ENCODE results near the gene UHRF1.

UHRF1 gene

DNA sequence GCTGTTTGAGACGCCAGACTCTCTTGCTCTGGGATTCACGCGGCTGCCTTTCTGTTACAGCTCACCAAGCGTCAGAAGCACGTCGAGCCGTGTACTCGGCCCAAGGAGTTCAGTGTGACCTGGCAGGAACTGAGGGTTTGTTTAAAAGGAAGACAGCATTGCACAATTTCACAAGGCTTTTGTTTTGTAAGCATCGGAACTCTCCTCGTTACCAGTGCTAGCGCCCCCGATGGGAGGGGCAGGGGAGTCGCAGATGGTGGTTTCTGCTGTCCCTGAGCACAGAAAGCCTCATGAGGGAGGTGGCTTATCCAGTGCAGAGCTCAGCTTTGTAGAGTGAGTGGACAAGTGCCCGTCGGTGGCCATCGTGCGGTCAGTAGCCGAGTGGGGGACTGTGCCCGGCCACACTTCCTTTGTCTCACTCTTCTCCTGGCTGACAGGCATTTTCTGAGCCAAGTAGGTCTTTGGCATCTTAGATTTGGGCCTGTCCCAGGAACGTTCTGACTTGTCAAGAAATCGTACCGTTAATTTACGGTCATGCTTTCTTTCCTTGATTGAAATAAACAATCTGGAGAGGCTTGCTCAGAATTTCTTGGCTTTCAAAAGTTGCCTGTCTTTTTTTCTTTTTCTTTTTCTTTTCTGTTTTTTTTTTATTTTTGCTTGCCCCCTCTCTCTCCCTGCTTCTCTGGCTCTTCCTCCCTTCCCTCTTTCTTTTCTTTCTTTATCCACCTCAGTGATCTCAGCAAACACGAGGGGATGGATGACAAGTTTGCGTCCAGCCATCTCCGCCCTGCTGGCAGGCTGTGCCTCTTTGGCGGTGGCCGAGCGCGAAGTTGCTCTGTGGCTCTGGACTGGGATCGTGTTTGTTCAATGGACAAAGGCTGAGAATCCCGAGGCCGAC is 67.3 kb downstream of the UHRF1 start:
- H3K4me3 ChIP-seq (ENCODE audit: control insufficient read depth, low read depth, low read length), result peak overlapping the region; percentile 9
- TF ChIP-seq, protein P1, sequence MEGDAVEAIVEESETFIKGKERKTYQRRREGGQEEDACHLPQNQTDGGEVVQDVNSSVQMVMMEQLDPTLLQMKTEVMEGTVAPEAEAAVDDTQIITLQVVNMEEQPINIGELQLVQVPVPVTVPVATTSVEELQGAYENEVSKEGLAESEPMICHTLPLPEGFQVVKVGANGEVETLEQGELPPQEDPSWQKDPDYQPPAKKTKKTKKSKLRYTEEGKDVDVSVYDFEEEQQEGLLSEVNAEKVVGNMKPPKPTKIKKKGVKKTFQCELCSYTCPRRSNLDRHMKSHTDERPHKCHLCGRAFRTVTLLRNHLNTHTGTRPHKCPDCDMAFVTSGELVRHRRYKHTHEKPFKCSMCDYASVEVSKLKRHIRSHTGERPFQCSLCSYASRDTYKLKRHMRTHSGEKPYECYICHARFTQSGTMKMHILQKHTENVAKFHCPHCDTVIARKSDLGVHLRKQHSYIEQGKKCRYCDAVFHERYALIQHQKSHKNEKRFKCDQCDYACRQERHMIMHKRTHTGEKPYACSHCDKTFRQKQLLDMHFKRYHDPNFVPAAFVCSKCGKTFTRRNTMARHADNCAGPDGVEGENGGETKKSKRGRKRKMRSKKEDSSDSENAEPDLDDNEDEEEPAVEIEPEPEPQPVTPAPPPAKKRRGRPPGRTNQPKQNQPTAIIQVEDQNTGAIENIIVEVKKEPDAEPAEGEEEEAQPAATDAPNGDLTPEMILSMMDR (conservative IDR thresholded peaks at IDR 0.05; ENCODE audit: control insufficient read depth, insufficient read depth, low read depth, low read length), result peak; percentile 62
- peak; percentile 99 for DNase-seq (ENCODE audit: low read depth)

DNA sequence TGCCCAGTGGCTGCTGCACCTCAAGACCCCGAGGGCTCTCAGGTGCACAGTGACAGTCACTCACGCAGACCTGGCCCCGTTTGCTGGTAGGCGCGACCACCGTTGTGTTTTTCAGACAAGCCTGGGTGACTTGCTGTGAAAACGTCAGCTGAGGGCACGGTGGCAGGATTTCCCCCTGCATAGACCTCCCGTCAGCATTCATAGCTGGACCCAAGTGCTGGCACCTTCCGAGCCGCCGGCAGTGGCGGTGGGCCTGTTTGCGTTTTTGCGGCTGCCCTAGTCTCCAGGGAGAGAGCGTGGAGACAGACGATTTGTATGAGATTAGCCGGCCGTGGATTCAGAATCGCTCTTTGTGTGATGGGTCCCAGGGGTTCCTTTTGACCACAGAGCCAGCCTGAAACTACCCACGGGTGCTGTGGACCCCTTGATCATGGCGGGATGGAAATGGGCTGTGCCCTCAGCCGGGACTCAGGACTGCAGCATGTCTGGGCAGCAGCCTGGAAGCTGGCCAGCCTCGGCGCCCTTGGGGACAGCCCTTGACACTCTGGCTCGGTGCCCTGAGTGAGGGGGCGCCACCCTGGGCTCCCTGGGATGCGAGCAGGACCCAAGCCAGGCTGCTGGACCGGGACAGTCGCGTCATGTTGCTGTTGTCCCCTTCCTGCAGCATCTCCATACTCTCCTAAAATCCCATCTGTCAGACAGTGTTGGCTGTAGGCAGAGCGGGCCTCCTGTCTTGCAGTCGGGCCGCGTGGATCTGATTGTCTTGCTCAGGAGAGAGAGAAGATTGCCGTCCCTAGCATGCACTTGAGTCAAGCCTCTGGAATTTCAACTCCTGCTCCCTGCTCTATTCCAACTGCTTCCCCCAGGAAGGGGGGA is 68.2 kb downstream of the UHRF1 start:
- TF ChIP-seq, protein P1 (conservative IDR thresholded peaks at IDR 0.05; ENCODE audit: control insufficient read depth, insufficient read depth, low read depth, low read length), result no peak
- peak; percentile 93 for DNase-seq (ENCODE audit: low read depth)
- peak overlapping the region; percentile 9 for H3K4me3 ChIP-seq (ENCODE audit: control insufficient read depth, low read depth, low read length)

DNA sequence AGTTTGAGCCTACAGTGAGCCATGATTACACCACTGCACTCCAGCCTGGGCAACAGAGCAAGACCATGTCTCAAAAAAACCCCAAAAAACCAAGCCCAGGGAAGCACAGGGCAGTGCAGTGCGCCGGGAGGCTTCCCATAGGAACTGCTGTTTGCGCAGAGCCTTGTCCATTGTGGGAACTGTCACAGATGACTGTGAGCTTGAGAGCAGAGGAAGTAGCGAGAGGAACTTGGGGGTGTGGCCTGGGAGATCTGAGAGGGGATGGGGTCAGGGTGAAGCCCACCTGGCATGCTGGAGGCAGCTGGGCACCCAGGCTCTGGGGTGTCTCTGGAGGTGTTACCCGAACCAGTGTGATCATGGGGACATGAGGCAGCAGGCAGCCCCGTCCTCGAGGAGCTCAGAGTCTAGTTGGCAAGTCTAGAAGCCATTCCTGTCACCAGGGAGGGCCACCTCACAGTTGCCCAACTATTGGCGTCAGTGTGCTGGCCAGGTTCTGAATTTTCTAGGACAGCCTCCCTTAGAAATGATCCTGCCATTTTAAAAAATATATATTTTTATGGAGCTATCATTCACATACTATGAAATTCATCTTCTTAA is 70.0 kb downstream of the UHRF1 start:
- TF ChIP-seq, protein P1 (conservative IDR thresholded peaks at IDR 0.05; ENCODE audit: control insufficient read depth, insufficient read depth, low read depth, low read length), result no peak
- no peak overlapping the region for H3K4me3 ChIP-seq (ENCODE audit: control insufficient read depth, low read depth, low read length)
- DNase-seq (ENCODE audit: low read depth), result no peak

DNA sequence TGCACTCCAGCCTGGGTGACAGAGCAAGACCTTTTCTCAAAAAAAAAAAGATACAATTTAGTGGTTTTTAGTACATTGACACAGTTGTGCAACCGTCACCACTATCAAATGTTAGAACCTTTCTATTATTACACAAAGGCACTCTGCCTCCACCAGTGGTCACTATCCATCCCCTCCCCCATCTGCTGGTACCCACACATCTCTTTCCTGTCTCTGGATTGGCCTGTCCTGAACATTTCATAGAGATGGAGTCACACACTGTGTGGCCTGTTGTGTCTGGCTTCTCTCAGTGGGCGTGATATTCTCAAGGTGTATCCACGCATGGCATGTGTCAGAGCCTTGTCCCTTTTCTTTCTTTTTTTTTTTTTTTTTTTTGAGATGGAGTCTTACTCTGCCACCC is 70.8 kb downstream of the UHRF1 start:
- DNase-seq (ENCODE audit: low read depth), result no peak

DNA sequence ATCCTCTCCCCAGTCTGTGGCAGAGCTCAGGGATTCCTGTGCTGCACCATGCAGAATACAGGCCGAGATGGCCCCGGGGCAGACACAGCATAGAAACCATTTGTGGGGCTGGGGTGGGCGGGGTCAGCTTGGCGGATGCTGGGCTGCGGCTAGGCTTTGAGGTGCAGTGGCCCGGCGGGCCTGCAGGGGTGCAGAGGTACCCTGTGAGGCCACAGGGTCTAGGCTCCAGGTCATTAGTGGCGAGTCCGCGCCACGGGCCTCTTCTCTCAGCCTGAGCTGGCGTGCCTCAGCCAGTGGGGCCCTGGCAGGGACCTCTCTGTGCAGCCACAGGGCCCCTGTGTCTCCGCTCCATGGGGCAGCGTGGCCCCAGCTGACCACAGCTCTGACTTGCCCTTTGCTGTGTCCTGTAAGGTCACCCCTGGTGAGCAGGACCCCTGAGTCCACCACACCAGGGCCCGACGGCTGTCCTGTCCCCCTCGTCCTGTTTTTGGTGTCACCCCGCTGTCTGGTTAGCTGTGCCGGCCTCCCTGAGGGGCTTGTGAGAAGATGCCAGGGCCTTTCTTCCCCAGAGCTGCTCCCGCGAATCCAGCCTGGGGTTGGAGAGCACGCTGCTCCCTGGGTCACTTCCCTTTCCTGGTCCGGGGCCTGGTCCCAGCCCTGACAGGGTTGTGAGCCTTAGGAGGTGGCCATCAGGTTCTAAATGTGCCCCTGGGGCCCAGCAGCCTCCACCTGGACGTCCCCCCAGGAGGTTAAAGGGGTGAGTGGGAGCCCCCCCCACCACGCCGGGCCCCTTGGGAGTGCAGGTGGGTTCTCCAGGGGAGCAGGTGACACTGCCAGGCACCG is 71.8 kb downstream of the UHRF1 start:
- TF ChIP-seq, protein P1 (conservative IDR thresholded peaks at IDR 0.05; ENCODE audit: control insufficient read depth, insufficient read depth, low read depth, low read length), result no peak
- H3K4me3 ChIP-seq (ENCODE audit: control insufficient read depth, low read depth, low read length), result no peak overlapping the region
- no peak for DNase-seq (ENCODE audit: low read depth)

More for the DNA sequence above, 70.8 kb downstream of the UHRF1 start:
- TF ChIP-seq, protein P1 (conservative IDR thresholded peaks at IDR 0.05; ENCODE audit: control insufficient read depth, insufficient read depth, low read depth, low read length), result no peak
- H3K4me3 ChIP-seq (ENCODE audit: control insufficient read depth, low read depth, low read length), result no peak overlapping the region

DNA sequence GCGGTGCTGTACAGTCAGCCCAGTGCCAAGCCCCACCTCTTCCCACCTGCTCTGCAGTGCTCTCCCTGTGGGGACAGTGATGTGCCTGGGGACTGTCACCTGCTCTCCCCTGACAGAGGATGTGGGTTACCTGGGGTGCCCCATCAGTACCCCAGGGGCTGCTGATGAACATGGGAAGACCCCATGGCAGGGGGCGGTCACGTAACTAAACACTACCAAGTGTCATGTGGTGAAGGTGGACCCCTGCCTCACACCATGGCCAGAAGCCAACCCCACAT is 72.3 kb downstream of the UHRF1 start:
- no peak overlapping the region for H3K4me3 ChIP-seq (ENCODE audit: control insufficient read depth, low read depth, low read length)
- TF ChIP-seq, protein P1 (conservative IDR thresholded peaks at IDR 0.05; ENCODE audit: control insufficient read depth, insufficient read depth, low read depth, low read length), result no peak
- no peak for DNase-seq (ENCODE audit: low read depth)

Measured in fibroblast of mammary gland (primary cell).